Vagina (tissue), 2 donors: ENCODE data around the gene TSHZ1.

Experiments
- CTCF ChIP-seq, 3 experiments: fragments of 450-650 bp in 2 of 3; fragments of 200-600 bp in 1 of 3; sonication (generic) in 1 of 3; IDR thresholded peaks; one replicate each; pipeline ENCODE4 v1.5.1; 2017 to 2019; ENCODE audit warnings: antibody characterized with exemption in 3 of 3, mild to moderate bottlenecking in 2 of 3, moderate library complexity in 2 of 3
- POLR2A ChIP-seq, 2 donors: fragments of 450-650 bp; IDR thresholded peaks; one replicate each; pipeline ENCODE4 v1.6.1; 2017; ENCODE audit warnings: antibody characterized with exemption in 2 of 2, mild to moderate bottlenecking in 2 of 2, moderate library complexity in 2 of 2
- POLR2AphosphoS5 ChIP-seq, 2 donors: sonication (generic); formaldehyde crosslinking; IDR thresholded peaks; one replicate each; pipeline ENCODE4 v1.9.0; 2017; ENCODE audit warnings: antibody characterized with exemption in 2 of 2, mild to moderate bottlenecking in 2 of 2, low read depth in 1 of 2; ENCODE audit not compliant: insufficient read depth in 1 of 2

GRCh38 chr18:75223687-75224347, 13.2 kb downstream of the TSHZ1 start:
- TF ChIP-seq CTCF (IDR thresholded peaks at IDR 0.05) (no peak), POLR2A (IDR thresholded peaks at IDR 0.05) (no peak), POLR2AphosphoS5 (IDR thresholded peaks at IDR 0.05; ENCODE audit: insufficient read depth in 1 of 2, low read depth in 1 of 2) (no peak)
